ENCODE results near the gene NF2. TPM values are rescaled to one million over a fixed set of nuclear protein-coding genes. Genes with fewer than 3 reads are reported as not detected.
A peak's percentile ranks its signal among the peaks of the same experiment; 100 is the strongest.
"Not testable (repeated sequence)": the region's sequence is repeated elsewhere in the genome, so short reads cannot be mapped to it uniquely, and the experiment has no call there.

NF2 gene
- total RNA-seq, 2 experiments from 2014 or later = 41.3 to 43.4 TPM

GRCh38 chr22:29580200-29580810, 23.1 kb upstream of the NF2 start:
- Mint-ChIP-seq H3K27ac (peak overlapping the region; percentile 95), H3K36me3 (no peaks in the 10 kb centered on the region), H3K4me3 (peak overlapping the region; percentile 96), H3K9me3 (no peaks in the 10 kb centered on the region), H3K4me1 (peaks cover 13% of the 10 kb centered on the region), H3K27me3 (no peaks in the 10 kb centered on the region)
- POLR2A ChIA-PET = interaction anchor here (0.5 to 2.5 kb wide), 3 partner anchors 14 to 26 kb away, joined by 3 to 21 read pairs (median 3); partner anchors contain the start of gene THOC5
- peak; percentile 4 for ATAC-seq (ENCODE audit: low read depth)
- DNase-seq = peak; percentile 38

GRCh38 chr22:29581799-29582198, 21.6 kb upstream of the NF2 start:
- DNase-seq (no peak), ATAC-seq (ENCODE audit: low read depth) (no peak)
- Mint-ChIP-seq H3K36me3 (no peaks in the 10 kb centered on the region), H3K27ac (peak overlapping the region; percentile 95), H3K9me3 (no peaks in the 10 kb centered on the region), H3K4me3 (peak overlapping the region; percentile 96), H3K4me1 (peaks cover 13% of the 10 kb centered on the region), H3K27me3 (no peaks in the 10 kb centered on the region)
- POLR2A ChIA-PET = interaction anchor here (0.6 to 2.5 kb wide), 6 partner anchors 8 to 1954 kb away, joined by 3 to 21 read pairs (median 5); partner anchors contain the start of gene THOC5

GRCh38 chr22:29584975-29585374, 18.5 kb upstream of the NF2 start:
- Mint-ChIP-seq H3K27ac (no peak overlapping the region), H3K9me3 (no peaks in the 10 kb centered on the region), H3K36me3 (no peaks in the 10 kb centered on the region), H3K4me3 (no peak overlapping the region), H3K4me1 (peaks cover 12% of the 10 kb centered on the region), H3K27me3 (no peaks in the 10 kb centered on the region)
- DNase-seq (no peak), ATAC-seq (ENCODE audit: low read depth) (no peak)
- POLR2A ChIA-PET = no interaction called here

- not testable (repeated sequence) for H3K36me3 Mint-ChIP-seq; DNase-seq; H3K4me3 Mint-ChIP-seq; ATAC-seq (ENCODE audit: low read depth); H3K27ac Mint-ChIP-seq; H3K9me3 Mint-ChIP-seq; H3K27me3 Mint-ChIP-seq
- H3K4me1 Mint-ChIP-seq = peaks cover 12% of the 10 kb centered on the region
- POLR2A ChIA-PET = interaction anchor here (0.7 kb wide), 1 partner anchor 460 kb away, joined by 3 read pairs; no protein-coding TSS in a partner anchor
These were observed 17.2 kb upstream of the NF2 start for GRCh38 chr22:29586193-29586705.

- Mint-ChIP-seq H3K4me3 (no peak overlapping the region), H3K4me1 (peaks cover 7% of the 10 kb centered on the region), H3K9me3 (no peaks in the 10 kb centered on the region), H3K27me3 (no peaks in the 10 kb centered on the region), H3K27ac (peak overlapping the region; percentile 42), H3K36me3 (no peaks in the 10 kb centered on the region)
- POLR2A ChIA-PET = no interaction called here
- ATAC-seq (ENCODE audit: low read depth) (no peak), DNase-seq (no peak)
These were observed 15.3 kb upstream of the NF2 start for GRCh38 chr22:29587938-29588699.

- POLR2A ChIA-PET = interaction anchor here (0.6 kb wide), 1 partner anchor 13 kb away, joined by 3 read pairs; no protein-coding TSS in a partner anchor
- H3K27me3 Mint-ChIP-seq = no peaks in the 10 kb centered on the region
These were observed 9.5 kb upstream of the NF2 start for GRCh38 chr22:29593923-29594322.

GRCh38 chr22:29594447-29594846, 9.0 kb upstream of the NF2 start:
- not testable (repeated sequence) for DNase-seq; H3K9me3 Mint-ChIP-seq; ATAC-seq (ENCODE audit: low read depth); H3K4me3 Mint-ChIP-seq; H3K27me3 Mint-ChIP-seq; H3K27ac Mint-ChIP-seq; H3K36me3 Mint-ChIP-seq
- H3K4me1 Mint-ChIP-seq = peaks cover 10% of the 10 kb centered on the region
- POLR2A ChIA-PET = interaction anchor here (0.6 to 1.3 kb wide), 2 partner anchors 10 to 14 kb away, joined by 3 to 4 read pairs; no protein-coding TSS in a partner anchor

More at GRCh38 chr22:29593923-29594322, 9.5 kb upstream of the NF2 start:
- peaks cover 10% of the 10 kb centered on the region for H3K4me1 Mint-ChIP-seq
- H3K9me3 Mint-ChIP-seq = no peaks in the 10 kb centered on the region
- no peak overlapping the region for H3K4me3 Mint-ChIP-seq
- no peak for DNase-seq
- H3K36me3 Mint-ChIP-seq = no peaks in the 10 kb centered on the region
- no peak overlapping the region for H3K27ac Mint-ChIP-seq
- ATAC-seq (ENCODE audit: low read depth) = no peak

GRCh38 chr22:29596408-29596807, 7.0 kb upstream of the NF2 start:
- no peaks in the 10 kb centered on the region for H3K36me3 Mint-ChIP-seq
- no peaks in the 10 kb centered on the region for H3K9me3 Mint-ChIP-seq
- POLR2A ChIA-PET = no interaction called here
- H3K4me1 Mint-ChIP-seq = peaks cover 3% of the 10 kb centered on the region
- no peak overlapping the region for H3K4me3 Mint-ChIP-seq
- H3K27ac Mint-ChIP-seq = no peak overlapping the region
- DNase-seq (no peak), ATAC-seq (ENCODE audit: low read depth) (no peak)
- H3K27me3 Mint-ChIP-seq = no peaks in the 10 kb centered on the region

- not testable (repeated sequence) for H3K4me3 Mint-ChIP-seq; H3K9me3 Mint-ChIP-seq; H3K36me3 Mint-ChIP-seq; H3K27me3 Mint-ChIP-seq; ATAC-seq (ENCODE audit: low read depth); H3K4me1 Mint-ChIP-seq; DNase-seq; H3K27ac Mint-ChIP-seq
- POLR2A ChIA-PET = interaction anchor here (0.6 kb wide), 1 partner anchor 789 kb away, joined by 5 read pairs; no protein-coding TSS in a partner anchor
These were observed 5.4 kb upstream of the NF2 start for GRCh38 chr22:29597871-29598683.

- no peaks in the 10 kb centered on the region for H3K27me3 Mint-ChIP-seq
- no peak for ATAC-seq (ENCODE audit: low read depth)
- H3K4me3 Mint-ChIP-seq = no peak overlapping the region
- no peaks in the 10 kb centered on the region for H3K9me3 Mint-ChIP-seq
- no peak overlapping the region for H3K27ac Mint-ChIP-seq
- H3K36me3 Mint-ChIP-seq = peaks cover 1% of the 10 kb centered on the region
- no peak for DNase-seq
- peaks cover 8% of the 10 kb centered on the region for H3K4me1 Mint-ChIP-seq
- POLR2A ChIA-PET = no interaction called here
These were observed 4.8 kb upstream of the NF2 start for GRCh38 chr22:29598684-29599020.

GRCh38 chr22:29604076-29604360, 585 bp downstream of the NF2 start:
- Mint-ChIP-seq H3K9me3 (no peaks in the 10 kb centered on the region), H3K36me3 (peaks cover 9% of the 10 kb centered on the region), H3K4me1 (peaks cover 11% of the 10 kb centered on the region), H3K27me3 (no peaks in the 10 kb centered on the region), H3K4me3 (peak overlapping the region; percentile 97), H3K27ac (peak overlapping the region; percentile 89)
- no peak for ATAC-seq (ENCODE audit: low read depth)
- POLR2A ChIA-PET = interaction anchor here (0.5 to 1.5 kb wide), 14 partner anchors 9 to 642 kb away, joined by 3 to 6 read pairs (median 3); partner anchors contain the start of gene THOC5
- no peak for DNase-seq

GRCh38 chr22:29605527-29605850, 2.1 kb downstream of the NF2 start:
- ATAC-seq (ENCODE audit: low read depth) (no peak), DNase-seq (no peak)
- POLR2A ChIA-PET = no interaction called here
- Mint-ChIP-seq H3K27me3 (no peaks in the 10 kb centered on the region), H3K9me3 (no peaks in the 10 kb centered on the region), H3K36me3 (peaks cover 16% of the 10 kb centered on the region), H3K27ac (no peak overlapping the region), H3K4me1 (peaks cover 13% of the 10 kb centered on the region), H3K4me3 (peak overlapping the region; percentile 97)

GRCh38 chr22:29606320-29606719, 2.9 kb downstream of the NF2 start:
- no peak overlapping the region for H3K27ac Mint-ChIP-seq
- POLR2A ChIA-PET = no interaction called here
- peaks cover 13% of the 10 kb centered on the region for H3K4me1 Mint-ChIP-seq

More at GRCh38 chr22:29606320-29606719, 2.9 kb downstream of the NF2 start:
- Mint-ChIP-seq H3K9me3 (no peaks in the 10 kb centered on the region), H3K4me3 (no peak overlapping the region), H3K27me3 (no peaks in the 10 kb centered on the region), H3K36me3 (peaks cover 19% of the 10 kb centered on the region)
- ATAC-seq (ENCODE audit: low read depth) = no peak
- DNase-seq = no peak
